ENCODE results near the gene WNT11.

- no peak for TF ChIP-seq CTCF (IDR thresholded peaks at IDR 0.05)
- TF ChIP-seq POLR2A (IDR thresholded peaks at IDR 0.05): no peak
Measured at GRCh38 chr11:76201056-76201455, 5.2 kb downstream of the WNT11 start.

Measured in esophagus squamous epithelium (tissue), 4 donors.